HG03342 (cell line): ENCODE results near the gene FBRSL1.
"Not testable (repeated sequence)": the region's sequence is repeated elsewhere in the genome, so short reads cannot be mapped to it uniquely, and the experiment has no call there.

Experiments used
- ATAC-seq: cut with Tn5 transposase; IDR thresholded peaks from one replicate; pipeline ENCODE4 v1.9.1; 2021; ENCODE audit warnings: mild to moderate bottlenecking, moderate library complexity; ENCODE audit not compliant: unreplicated experiment

Gene FBRSL1

GRCh38 chr12:132453361-132454192, 36.4 kb upstream of the FBRSL1 start:
- no peak for ATAC-seq

- ATAC-seq, result no peak
Measured at GRCh38 chr12:132454193-132454932, 35.6 kb upstream of the FBRSL1 start.

GRCh38 chr12:132454933-132455418, 35.0 kb upstream of the FBRSL1 start:
- ATAC-seq, result no peak

GRCh38 chr12:132455565-132455964, 34.4 kb upstream of the FBRSL1 start:
- ATAC-seq, result no peak

GRCh38 chr12:132456186-132456943, 33.6 kb upstream of the FBRSL1 start:
- ATAC-seq, result no peak

GRCh38 chr12:132456944-132457495, 32.9 kb upstream of the FBRSL1 start:
- no peak for ATAC-seq

GRCh38 chr12:132458441-132458840, 31.5 kb upstream of the FBRSL1 start:
- no peak for ATAC-seq

- no peak for ATAC-seq
Measured at GRCh38 chr12:132458846-132459641, 30.9 kb upstream of the FBRSL1 start.

GRCh38 chr12:132460571-132460970, 29.4 kb upstream of the FBRSL1 start:
- no peak for ATAC-seq

- no peak for ATAC-seq
Measured at GRCh38 chr12:132461526-132461925, 28.4 kb upstream of the FBRSL1 start.

GRCh38 chr12:132462788-132463187, 27.2 kb upstream of the FBRSL1 start:
- ATAC-seq, result no peak

GRCh38 chr12:132463284-132463924, 26.5 kb upstream of the FBRSL1 start:
- not testable (repeated sequence) for ATAC-seq

GRCh38 chr12:132464304-132464703, 25.6 kb upstream of the FBRSL1 start:
- not testable (repeated sequence) for ATAC-seq

GRCh38 chr12:132464820-132465219, 25.1 kb upstream of the FBRSL1 start:
- ATAC-seq, result no peak

GRCh38 chr12:132465269-132466190, 24.4 kb upstream of the FBRSL1 start:
- no peak for ATAC-seq

- ATAC-seq, result no peak
Measured at GRCh38 chr12:132466241-132467201, 23.4 kb upstream of the FBRSL1 start.

GRCh38 chr12:132467511-132467910, 22.4 kb upstream of the FBRSL1 start:
- ATAC-seq, result no peak
